Neural crest cell (in vitro differentiated cells): ENCODE measurements around the gene TRIO. TPM values are rescaled to one million over a fixed set of nuclear protein-coding genes. Genes with fewer than 3 reads are reported as not detected.

Source experiments
- DNase-seq: peaks from one replicate; pipeline ENCODE4 v3.0.0; 2021; ENCODE audit warnings: low read depth, mixed read lengths, low spot score
- H3K27ac Mint-ChIP-seq: one replicate; pipeline ENCODE4 v1.8.0; 2021; ENCODE audit warnings: mild to moderate bottlenecking, mixed read lengths; ENCODE audit not compliant: unreplicated experiment
- H3K27me3 Mint-ChIP-seq: 2 replicates; pipeline ENCODE4 v1.8.0; 2021; ENCODE audit warnings: low read depth, mild to moderate bottlenecking, mixed read lengths
- H3K36me3 Mint-ChIP-seq: 2 replicates; pipeline ENCODE4 v1.8.0; 2021; ENCODE audit warnings: low read depth, mild to moderate bottlenecking, mixed read lengths
- H3K4me1 Mint-ChIP-seq: 2 replicates; pipeline ENCODE4 v1.8.0; 2021; ENCODE audit warnings: mixed read lengths
- H3K4me3 Mint-ChIP-seq: one replicate; pipeline ENCODE4 v1.8.0; 2021; ENCODE audit warnings: mild to moderate bottlenecking, mixed read lengths
- H3K9me3 Mint-ChIP-seq: 2 replicates; pipeline ENCODE4 v1.8.0; 2021; ENCODE audit warnings: mixed read lengths
- total RNA-seq: library from RNA; stranded (reverse); gene quantifications from 2 replicates; pipeline ENCODE4 v1.2.1, GENCODE V29; 2021
- TF ChIP-seq, protein P1 (sequence below): fragments of 200-600 bp; sonication (generic); conservative IDR thresholded peaks from 2 replicates; pipeline ENCODE4 v1.5.0; 2021; ENCODE audit warnings: antibody characterized with exemption, mild to moderate bottlenecking

TRIO gene
- total RNA-seq, 1 donor from 2014 or later = 134 TPM

DNA sequence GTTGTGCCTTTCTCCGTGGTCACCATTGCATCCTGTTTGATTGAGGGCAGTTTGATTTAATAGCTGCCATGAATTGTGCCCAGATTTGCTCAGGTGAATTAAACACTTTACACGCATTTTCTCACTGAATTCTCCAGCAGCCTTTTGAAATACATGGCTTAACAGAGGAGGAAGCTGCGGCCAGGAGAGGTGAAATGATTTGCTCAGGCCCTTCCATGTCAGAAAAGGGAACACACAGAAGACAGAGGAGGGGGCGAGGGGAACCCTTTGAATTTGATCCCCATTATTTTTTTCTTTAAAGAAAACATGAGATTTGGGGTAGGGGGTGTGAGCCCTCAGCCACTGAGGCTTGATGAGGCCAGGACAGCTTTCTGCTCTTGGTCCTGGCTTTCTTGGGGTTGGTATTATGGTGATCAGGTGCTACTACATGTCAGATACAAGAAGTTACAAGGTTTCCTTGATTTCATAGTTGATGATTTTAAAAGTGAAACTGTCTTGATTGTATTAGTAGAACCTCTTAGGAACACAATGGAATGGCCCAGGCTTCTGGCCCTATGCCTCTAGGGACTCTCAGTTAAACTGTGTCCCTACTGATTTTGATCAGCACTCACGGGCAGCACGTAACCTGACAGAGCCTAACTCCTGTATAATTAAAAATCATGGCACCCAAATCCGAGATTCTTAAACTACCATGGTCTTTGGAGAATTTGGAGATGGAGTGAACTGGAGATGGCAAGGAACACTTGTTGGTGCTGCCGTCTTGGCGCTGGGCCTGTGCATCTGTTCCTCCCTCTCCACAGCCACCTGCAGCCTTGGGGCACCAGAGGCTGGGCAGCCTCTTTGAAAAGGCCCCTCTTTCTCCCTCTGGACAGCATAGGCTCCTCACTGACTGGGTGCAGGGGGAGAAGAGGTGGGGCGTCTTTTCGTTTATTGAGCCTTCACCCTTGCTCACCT, 107.9 kb downstream of the TRIO start:
- Mint-ChIP-seq H3K36me3 (peaks cover 6% of the 10 kb centered on the region), H3K4me1 (peaks cover 62% of the 10 kb centered on the region), H3K4me3 (no peak overlapping the region), H3K27me3 (no peaks in the 10 kb centered on the region), H3K9me3 (peaks cover 7% of the 10 kb centered on the region), H3K27ac (peak overlapping the region; percentile 89)
- no peak for DNase-seq
- TF ChIP-seq, protein P1, sequence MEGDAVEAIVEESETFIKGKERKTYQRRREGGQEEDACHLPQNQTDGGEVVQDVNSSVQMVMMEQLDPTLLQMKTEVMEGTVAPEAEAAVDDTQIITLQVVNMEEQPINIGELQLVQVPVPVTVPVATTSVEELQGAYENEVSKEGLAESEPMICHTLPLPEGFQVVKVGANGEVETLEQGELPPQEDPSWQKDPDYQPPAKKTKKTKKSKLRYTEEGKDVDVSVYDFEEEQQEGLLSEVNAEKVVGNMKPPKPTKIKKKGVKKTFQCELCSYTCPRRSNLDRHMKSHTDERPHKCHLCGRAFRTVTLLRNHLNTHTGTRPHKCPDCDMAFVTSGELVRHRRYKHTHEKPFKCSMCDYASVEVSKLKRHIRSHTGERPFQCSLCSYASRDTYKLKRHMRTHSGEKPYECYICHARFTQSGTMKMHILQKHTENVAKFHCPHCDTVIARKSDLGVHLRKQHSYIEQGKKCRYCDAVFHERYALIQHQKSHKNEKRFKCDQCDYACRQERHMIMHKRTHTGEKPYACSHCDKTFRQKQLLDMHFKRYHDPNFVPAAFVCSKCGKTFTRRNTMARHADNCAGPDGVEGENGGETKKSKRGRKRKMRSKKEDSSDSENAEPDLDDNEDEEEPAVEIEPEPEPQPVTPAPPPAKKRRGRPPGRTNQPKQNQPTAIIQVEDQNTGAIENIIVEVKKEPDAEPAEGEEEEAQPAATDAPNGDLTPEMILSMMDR = no peak

DNA sequence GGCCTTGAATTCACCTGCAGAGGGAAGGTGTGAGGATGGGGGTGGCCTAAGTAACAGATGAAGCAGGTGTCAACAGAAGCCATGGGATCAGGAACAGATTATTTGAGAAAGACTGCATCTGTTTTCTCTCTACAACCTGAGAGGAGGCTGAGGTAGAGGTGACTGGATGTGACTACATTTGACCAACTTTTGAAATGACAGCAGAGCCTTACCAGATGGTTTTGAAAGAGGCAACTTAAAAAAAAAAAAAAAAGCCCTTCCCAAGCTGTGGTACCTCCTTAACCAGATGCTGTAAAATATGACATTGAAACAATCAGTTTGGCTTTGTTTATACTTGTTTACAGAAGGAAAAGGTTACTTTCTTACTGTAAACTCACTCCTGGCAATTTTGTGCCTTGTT, 108.6 kb downstream of the TRIO start:
- no peak for DNase-seq
- no peaks in the 10 kb centered on the region for H3K27me3 Mint-ChIP-seq
- peaks cover 59% of the 10 kb centered on the region for H3K4me1 Mint-ChIP-seq
- no peak overlapping the region for H3K27ac Mint-ChIP-seq
- peaks cover 8% of the 10 kb centered on the region for H3K9me3 Mint-ChIP-seq
- H3K36me3 Mint-ChIP-seq = peaks cover 8% of the 10 kb centered on the region
- TF ChIP-seq, protein P1 = no peak
- no peak overlapping the region for H3K4me3 Mint-ChIP-seq

DNA sequence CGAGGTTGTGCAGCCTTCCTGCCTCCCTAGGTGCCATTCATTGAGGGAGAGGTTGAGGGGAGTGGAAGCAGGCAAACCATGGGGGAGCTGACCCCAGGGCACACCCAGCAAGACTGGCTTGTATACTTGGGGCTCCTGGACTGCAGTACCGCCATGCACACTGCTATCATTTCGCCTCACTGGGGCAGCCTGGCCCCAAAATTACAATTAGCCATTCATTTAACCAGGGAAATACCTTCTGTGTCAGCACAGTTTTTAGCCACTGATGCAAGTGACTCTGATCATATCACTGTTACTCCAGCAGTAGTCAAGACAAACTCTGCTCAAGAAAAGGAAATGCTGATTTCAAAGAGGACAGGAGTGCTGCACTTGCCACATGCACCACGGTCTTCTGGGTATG, 109.7 kb downstream of the TRIO start:
- no peak overlapping the region for H3K4me3 Mint-ChIP-seq
- H3K4me1 Mint-ChIP-seq = peaks cover 57% of the 10 kb centered on the region
- H3K27me3 Mint-ChIP-seq = no peaks in the 10 kb centered on the region
- DNase-seq = no peak
- peaks cover 8% of the 10 kb centered on the region for H3K9me3 Mint-ChIP-seq
- TF ChIP-seq, protein P1 = no peak
- peaks cover 8% of the 10 kb centered on the region for H3K36me3 Mint-ChIP-seq
- peak overlapping the region; percentile 35 for H3K27ac Mint-ChIP-seq

DNA sequence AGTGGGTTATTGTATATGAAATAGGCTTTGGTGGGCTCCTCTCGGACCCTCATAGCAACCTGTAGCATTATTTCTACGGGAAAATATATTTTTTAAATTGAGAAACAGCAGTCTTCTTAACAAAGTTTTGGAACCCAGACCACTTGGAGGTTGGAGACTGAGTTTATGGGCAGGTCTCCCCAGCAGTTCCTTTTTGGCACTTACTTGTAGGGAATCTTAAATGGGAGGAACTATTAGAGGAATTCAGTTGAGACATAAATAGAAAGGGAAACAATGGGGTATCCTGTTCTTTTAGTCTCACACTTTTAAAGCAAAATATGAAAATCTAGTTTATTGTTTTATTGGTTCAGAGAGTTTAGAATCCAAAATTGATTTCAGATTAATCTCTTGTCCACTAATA, 111.5 kb downstream of the TRIO start:
- TF ChIP-seq, protein P1 = no peak

DNA sequence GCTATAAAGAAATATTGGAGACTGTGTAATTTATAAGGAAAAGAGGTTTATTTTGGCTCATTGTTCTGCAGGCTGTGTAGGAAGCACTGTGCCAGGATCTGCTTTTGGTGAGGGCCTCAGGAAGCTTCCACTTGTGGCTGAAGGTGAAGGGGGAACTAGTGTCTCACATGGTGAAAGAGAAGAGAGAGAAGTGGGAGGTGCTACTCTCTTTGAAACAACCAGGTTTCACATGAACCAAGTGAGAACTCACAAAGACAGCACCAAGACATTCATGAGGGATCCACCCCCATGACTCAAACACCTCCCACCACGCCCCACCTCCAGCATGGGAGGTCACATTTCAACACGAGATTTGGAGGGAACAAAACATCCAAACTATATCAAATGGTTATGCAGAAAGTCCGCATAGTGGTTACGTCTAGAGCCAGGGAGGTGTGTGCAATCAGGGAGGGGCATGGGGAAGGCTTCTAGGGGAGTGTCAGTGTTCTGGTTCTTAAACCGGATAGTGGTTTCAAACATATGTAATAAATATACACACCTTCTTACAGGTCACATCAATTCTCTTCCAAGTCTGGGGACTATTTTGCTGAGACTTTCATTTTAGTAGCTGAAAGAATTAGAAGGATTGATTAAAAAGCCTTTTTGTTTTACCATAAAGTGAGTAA, 113.0 kb downstream of the TRIO start:
- Mint-ChIP-seq H3K4me1 (peaks cover 48% of the 10 kb centered on the region), H3K9me3 (peaks cover 8% of the 10 kb centered on the region), H3K27ac (no peak overlapping the region), H3K36me3 (peaks cover 8% of the 10 kb centered on the region), H3K27me3 (no peaks in the 10 kb centered on the region), H3K4me3 (no peak overlapping the region)
- no peak for DNase-seq
- TF ChIP-seq, protein P1 = no peak

More for the DNA sequence above, 111.5 kb downstream of the TRIO start:
- DNase-seq = no peak
- no peak overlapping the region for H3K4me3 Mint-ChIP-seq
- no peaks in the 10 kb centered on the region for H3K27me3 Mint-ChIP-seq
- peaks cover 57% of the 10 kb centered on the region for H3K4me1 Mint-ChIP-seq
- H3K9me3 Mint-ChIP-seq = peaks cover 8% of the 10 kb centered on the region
- no peak overlapping the region for H3K27ac Mint-ChIP-seq
- H3K36me3 Mint-ChIP-seq = peaks cover 8% of the 10 kb centered on the region
